SH-SY5Y (cell line): ENCODE measurements around the gene UBAC2.

Source experiments
- GATA2 ChIP-seq: IDR thresholded peaks from 2 replicates; pipeline ENCODE4 v1.6.1; 2011; ENCODE audit warnings: mild to moderate bottlenecking, low read depth, low read length
- GATA3 ChIP-seq: IDR thresholded peaks from 2 replicates; pipeline ENCODE4 v1.6.1; 2011; ENCODE audit warnings: low read depth, mild to moderate bottlenecking, low read length, moderate library complexity

DNA sequence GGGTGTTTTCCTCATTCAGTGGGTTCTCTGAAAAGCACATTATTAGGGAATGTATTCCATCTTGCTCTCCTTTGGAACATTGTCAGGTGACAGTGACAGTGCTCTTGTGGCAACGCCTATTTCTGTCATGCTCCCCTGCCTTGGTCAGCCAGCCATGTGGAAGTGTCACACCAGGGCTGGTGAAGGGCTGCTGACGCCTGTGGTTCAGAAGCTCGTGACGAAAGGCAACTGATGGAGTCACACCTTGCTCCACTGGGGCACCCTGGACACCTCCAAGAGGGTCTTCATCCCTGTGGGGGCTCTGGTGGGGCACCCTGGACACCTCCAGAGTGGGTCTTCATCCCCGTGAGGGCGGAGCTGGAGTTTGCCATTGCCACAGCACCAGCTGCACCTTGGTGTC lies 175.5 kb downstream of the UBAC2 start:
- TF ChIP-seq GATA3 (no peak), GATA2 (no peak)
